Peyer's patch (tissue), 4 donors: ENCODE results near the gene FAM219A.
"Not testable (repeated sequence)": the region's sequence is repeated elsewhere in the genome, so short reads cannot be mapped to it uniquely, and the experiment has no call there.

Experiments
- CTCF ChIP-seq, 6 experiments: fragments of 450-650 bp in 4 of 6; fragments of 200-600 bp in 2 of 6; sonication (generic) in 1 of 6; IDR thresholded peaks; one replicate each; pipeline ENCODE4 v1.5.1; 2017 to 2019; ENCODE audit warnings: antibody characterized with exemption in 6 of 6, mild to moderate bottlenecking in 3 of 6, moderate library complexity in 1 of 6
- POLR2A ChIP-seq, 2 donors: fragments of 450-650 bp; IDR thresholded peaks; one replicate each; pipeline ENCODE4 v1.5.1; 2017; ENCODE audit warnings: antibody characterized with exemption in 2 of 2, mild to moderate bottlenecking in 2 of 2, moderate library complexity in 2 of 2

GRCh38 chr9:34352122-34352652, 106.2 kb downstream of the FAM219A start:
- TF ChIP-seq POLR2A, CTCF (IDR thresholded peaks at IDR 0.05): not testable (repeated sequence)
